Parathyroid adenoma (tissue), 2 donors: ENCODE results near the gene ISOC1.

ENCODE experiments used
- H2AFZ ChIP-seq: fragments of 300-600 bp; sonication (generic); one replicate; pipeline ENCODE4 v1.7.0; 2017; ENCODE audit warnings: antibody characterized with exemption, mild to moderate bottlenecking
- H3K27ac ChIP-seq: fragments of 300-600 bp; sonication (generic); one replicate; pipeline ENCODE4 v1.7.0; 2017
- H3K27me3 ChIP-seq: fragments of 300-600 bp; sonication (generic); one replicate; pipeline ENCODE4 v1.7.0; 2017; ENCODE audit warnings: low read length; ENCODE audit not compliant: control insufficient read depth, insufficient read depth
- H3K36me3 ChIP-seq: fragments of 300-600 bp; sonication (generic); one replicate; pipeline ENCODE4 v1.7.0; 2017; ENCODE audit warnings: low read length; ENCODE audit not compliant: control insufficient read depth, insufficient read depth
- H3K4me1 ChIP-seq: fragments of 300-600 bp; sonication (generic); one replicate; pipeline ENCODE4 v1.7.0; 2017; ENCODE audit warnings: control low read depth
- H3K4me2 ChIP-seq: fragments of 300-600 bp; sonication (generic); one replicate; pipeline ENCODE4 v1.7.0; 2017; ENCODE audit warnings: low read length
- H3K4me3 ChIP-seq: fragments of 300-600 bp; sonication (generic); one replicate; pipeline ENCODE4 v1.7.0; 2017; ENCODE audit warnings: low read depth, low read length
- H3K79me2 ChIP-seq: fragments of 300-600 bp; sonication (generic); one replicate; pipeline ENCODE4 v1.7.0; 2017; ENCODE audit warnings: control low read depth
- H3K9ac ChIP-seq: fragments of 300-600 bp; sonication (generic); one replicate; pipeline ENCODE4 v1.7.0; 2017; ENCODE audit warnings: mild to moderate bottlenecking
- H3K9me3 ChIP-seq: fragments of 300-600 bp; sonication (generic); one replicate; pipeline ENCODE4 v1.7.0; 2017; ENCODE audit warnings: low read length; ENCODE audit not compliant: control insufficient read depth
- CTCF ChIP-seq: fragments of 300-600 bp; sonication (generic); IDR thresholded peaks from one replicate; pipeline ENCODE4 v1.7.0; 2017; ENCODE audit warnings: antibody characterized with exemption, mild to moderate bottlenecking
- donor health status: primary hyperparathyroidism.

Gene ISOC1

DNA sequence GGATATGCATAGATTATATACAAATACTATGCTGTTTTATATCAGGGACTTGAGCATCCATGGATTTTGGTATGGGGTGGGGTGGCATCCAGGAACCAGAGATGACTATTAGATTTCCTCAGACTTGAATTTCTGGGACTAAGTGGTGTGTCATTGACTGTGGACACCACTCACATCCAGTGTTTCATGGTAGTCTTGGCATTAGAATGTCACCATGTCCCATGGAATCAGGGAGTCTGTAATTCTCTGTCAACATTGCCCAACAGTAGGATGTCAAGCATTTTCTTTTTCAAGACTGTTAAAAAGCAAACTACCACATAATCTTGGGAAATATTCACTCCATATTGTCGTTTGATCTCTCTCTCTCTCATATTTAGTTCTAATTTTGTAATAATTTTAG lies 13.1 kb downstream of the ISOC1 start:
- Histone ChIP-seq H3K27me3 (no peaks in the 10 kb centered on the region), H3K79me2 (no peaks in the 10 kb centered on the region), H3K27ac (no peak overlapping the region), H3K9ac (no peak overlapping the region), H3K9me3 (no peaks in the 10 kb centered on the region), H3K4me2 (no peak overlapping the region), H3K36me3 (no peaks in the 10 kb centered on the region), H3K4me3 (no peak overlapping the region), H3K4me1 (no peaks in the 10 kb centered on the region), H2AFZ (no peak overlapping the region)
- no peak for TF ChIP-seq CTCF

- no peaks in the 10 kb centered on the region for H3K4me1 ChIP-seq
- H2AFZ ChIP-seq, result no peak overlapping the region
- no peak overlapping the region for H3K27ac ChIP-seq
- H3K27me3 ChIP-seq, result no peaks in the 10 kb centered on the region
- H3K4me2 ChIP-seq, result no peak overlapping the region
- TF ChIP-seq CTCF, result no peak
- no peaks in the 10 kb centered on the region for H3K79me2 ChIP-seq
- no peaks in the 10 kb centered on the region for H3K36me3 ChIP-seq
- H3K4me3 ChIP-seq, result no peak overlapping the region
- H3K9me3 ChIP-seq, result no peaks in the 10 kb centered on the region
- no peak overlapping the region for H3K9ac ChIP-seq
Measured at GRCh38 chr5:129110742-129111141, 16.2 kb downstream of the ISOC1 start.

- Histone ChIP-seq H3K9ac (no peak overlapping the region), H2AFZ (no peak overlapping the region), H3K79me2 (no peaks in the 10 kb centered on the region), H3K4me1 (no peaks in the 10 kb centered on the region), H3K27ac (no peak overlapping the region), H3K36me3 (no peaks in the 10 kb centered on the region), H3K9me3 (no peaks in the 10 kb centered on the region), H3K27me3 (no peaks in the 10 kb centered on the region), H3K4me2 (no peak overlapping the region), H3K4me3 (no peak overlapping the region)
- TF ChIP-seq CTCF, result no peak
Measured at GRCh38 chr5:129111351-129111750, 16.8 kb downstream of the ISOC1 start.

- Histone ChIP-seq H2AFZ (no peak overlapping the region), H3K4me2 (peak overlapping the region; percentile 28), H3K9me3 (no peaks in the 10 kb centered on the region), H3K4me1 (no peaks in the 10 kb centered on the region), H3K27ac (no peak overlapping the region), H3K36me3 (no peaks in the 10 kb centered on the region), H3K27me3 (no peaks in the 10 kb centered on the region), H3K4me3 (no peak overlapping the region), H3K79me2 (no peaks in the 10 kb centered on the region), H3K9ac (no peak overlapping the region)
- TF ChIP-seq CTCF, result no peak
Measured at GRCh38 chr5:129112295-129112694, 17.7 kb downstream of the ISOC1 start.

DNA sequence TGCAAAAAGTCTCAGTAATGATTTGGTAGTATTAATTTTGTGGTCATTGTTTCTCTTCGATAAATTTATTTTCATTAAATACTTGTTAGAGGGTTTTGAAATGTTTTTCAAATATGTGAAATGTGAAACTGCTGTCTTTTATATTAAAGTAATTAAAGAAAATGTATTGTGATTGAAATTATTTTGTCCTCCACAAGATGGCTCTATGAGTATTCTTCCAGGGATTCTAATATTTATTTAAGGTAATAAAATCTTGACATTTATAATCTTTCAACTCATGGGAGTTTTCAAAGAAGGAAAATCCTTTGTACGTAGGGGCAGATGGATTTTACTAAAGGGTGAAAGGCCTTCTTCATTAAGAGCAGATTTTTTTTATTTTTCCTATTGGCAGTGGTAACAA lies 19.3 kb downstream of the ISOC1 start:
- H3K4me2 ChIP-seq, result no peak overlapping the region
- no peaks in the 10 kb centered on the region for H3K36me3 ChIP-seq

More for the DNA sequence above, 19.3 kb downstream of the ISOC1 start:
- Histone ChIP-seq H3K9ac (no peak overlapping the region), H2AFZ (no peak overlapping the region), H3K4me3 (no peak overlapping the region), H3K27me3 (no peaks in the 10 kb centered on the region), H3K27ac (no peak overlapping the region), H3K79me2 (no peaks in the 10 kb centered on the region), H3K4me1 (peaks cover 12% of the 10 kb centered on the region), H3K9me3 (no peaks in the 10 kb centered on the region)
- peak; percentile 8 for TF ChIP-seq CTCF
